ENCODE measurements around the gene NAA30.

The NAA30 gene

DNA sequence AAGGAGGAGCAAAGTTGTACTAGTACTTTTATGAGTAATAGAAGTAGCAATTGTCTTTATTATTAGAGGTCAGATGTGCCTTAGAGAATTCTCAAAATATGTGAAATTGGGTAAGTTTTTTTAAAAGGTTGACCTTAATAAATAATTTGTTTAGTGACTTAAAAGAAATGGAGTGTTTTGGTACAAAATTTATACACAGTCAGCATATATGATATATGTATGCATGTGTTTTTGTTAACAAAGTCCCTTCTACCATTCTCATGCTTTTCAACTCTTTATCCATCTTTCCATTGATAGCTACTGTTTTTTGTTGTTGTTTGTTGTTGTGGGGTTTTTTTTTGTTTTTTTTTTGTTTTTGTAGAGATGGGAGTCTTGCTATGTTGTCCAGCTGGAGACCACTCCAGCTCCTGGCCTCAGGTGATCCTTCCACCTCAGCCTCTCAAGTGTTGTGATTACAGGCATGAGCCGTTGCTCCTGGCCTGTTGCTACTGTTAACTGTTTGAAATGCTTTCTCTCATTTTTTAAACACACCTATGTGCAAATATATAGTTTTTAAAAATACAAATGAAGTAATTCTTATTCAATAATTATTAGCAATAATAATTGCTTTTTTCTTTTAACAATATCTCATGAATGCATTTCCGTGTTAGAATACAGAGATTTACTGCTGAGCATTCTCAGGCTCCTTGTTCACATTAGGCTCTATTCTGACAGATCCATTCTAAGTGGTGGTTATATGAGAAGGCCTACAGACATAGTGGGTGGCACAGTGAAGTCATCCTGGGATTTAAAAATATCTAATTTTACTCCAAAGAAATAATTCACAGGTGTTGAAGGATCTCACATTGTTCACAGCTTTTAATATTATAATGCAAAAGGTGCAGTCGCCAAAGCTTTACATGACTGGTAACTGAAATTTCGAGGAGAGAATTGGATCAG lies 10.4 kb downstream of the NAA30 start:
- DNase-seq (ENCODE audit: low spot score): no peak

GRCh38 chr14:57401501-57401900 lies 11.1 kb downstream of the NAA30 start:
- DNase-seq (ENCODE audit: low spot score): no peak

GRCh38 chr14:57402173-57402852 lies 11.9 kb downstream of the NAA30 start:
- DNase-seq (ENCODE audit: low spot score): no peak

DNA sequence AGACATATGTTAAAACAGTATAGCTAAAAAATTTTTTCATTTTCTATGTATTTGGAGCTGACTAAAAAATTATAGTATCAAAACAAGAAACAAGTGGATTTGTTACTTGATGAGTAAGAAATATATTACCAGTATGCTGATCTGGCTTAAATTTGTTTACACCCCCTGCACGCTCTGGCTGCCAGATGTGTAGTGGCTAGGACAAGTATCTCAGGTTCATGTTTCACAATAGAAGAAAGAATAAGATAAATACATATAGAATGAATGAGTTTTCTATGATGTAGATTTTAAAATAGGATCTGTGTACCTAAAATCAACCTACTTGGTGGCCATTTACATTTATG lies 13.1 kb downstream of the NAA30 start:
- no peak for DNase-seq (ENCODE audit: low spot score)

DNA sequence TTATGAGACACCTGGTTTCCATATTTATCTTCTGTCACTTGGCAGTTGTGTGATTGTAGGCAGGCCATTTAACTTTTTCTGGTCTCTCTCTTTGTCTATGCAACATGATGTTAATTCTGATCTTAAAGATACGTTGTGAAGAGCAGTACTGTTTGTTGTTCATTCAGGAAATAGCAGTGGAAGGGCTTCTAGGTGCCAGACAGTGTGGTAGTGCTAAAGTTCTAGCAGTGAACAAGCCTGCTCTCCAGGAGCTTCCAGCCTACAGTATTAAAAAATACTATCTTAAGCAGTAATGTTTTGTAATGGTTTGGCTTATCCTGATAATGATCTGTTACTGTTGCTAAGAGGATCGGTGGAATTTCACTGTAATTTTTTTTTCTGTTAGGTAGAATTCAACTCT lies 15.2 kb downstream of the NAA30 start:
- no peak for DNase-seq (ENCODE audit: low spot score)

DNA sequence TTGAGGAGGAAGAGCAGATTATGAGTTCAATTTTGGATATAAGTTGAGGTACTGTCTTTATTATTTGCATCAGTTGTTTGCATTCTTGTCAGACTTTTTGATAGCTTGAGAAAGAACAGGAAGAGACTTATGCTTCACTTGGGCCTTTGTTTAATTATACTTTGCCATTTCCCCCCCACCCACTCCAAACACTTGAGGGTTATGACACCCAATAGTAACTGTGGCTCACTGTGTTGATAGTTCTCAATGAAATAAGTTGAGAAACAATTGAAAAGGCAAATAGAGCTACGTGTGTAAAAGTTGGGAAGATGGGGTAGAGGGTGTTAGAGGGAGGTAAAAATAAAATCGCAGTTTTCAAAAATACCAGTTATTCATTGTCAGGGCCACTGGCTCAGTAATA lies 17.7 kb downstream of the NAA30 start:
- DNase-seq (ENCODE audit: low spot score): no peak

DNA sequence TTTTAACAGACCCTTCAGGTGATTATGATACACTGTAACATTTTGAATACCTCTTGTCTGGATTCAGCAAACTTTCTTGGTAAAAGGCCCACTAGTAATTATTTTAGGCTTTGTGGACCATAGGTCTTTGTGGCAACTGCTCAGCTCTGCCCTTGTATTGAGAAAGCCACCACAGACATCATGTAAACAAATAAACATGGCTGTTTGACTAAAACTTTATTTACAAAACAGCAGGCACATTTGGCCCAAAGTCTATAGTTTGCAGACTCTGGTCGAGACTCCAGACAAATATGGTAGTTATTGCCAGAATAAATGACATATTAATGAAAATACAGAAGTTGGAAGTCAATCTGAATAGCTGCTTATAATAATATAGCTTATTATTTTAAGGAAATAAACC lies 18.2 kb downstream of the NAA30 start:
- no peak for DNase-seq (ENCODE audit: low spot score)

- DNase-seq (ENCODE audit: low spot score): no peak
These were observed 22.0 kb downstream of the NAA30 start for GRCh38 chr14:57412341-57412740.

GRCh38 chr14:57413849-57414248 lies 23.5 kb downstream of the NAA30 start:
- DNase-seq (ENCODE audit: low spot score): no peak

DNA sequence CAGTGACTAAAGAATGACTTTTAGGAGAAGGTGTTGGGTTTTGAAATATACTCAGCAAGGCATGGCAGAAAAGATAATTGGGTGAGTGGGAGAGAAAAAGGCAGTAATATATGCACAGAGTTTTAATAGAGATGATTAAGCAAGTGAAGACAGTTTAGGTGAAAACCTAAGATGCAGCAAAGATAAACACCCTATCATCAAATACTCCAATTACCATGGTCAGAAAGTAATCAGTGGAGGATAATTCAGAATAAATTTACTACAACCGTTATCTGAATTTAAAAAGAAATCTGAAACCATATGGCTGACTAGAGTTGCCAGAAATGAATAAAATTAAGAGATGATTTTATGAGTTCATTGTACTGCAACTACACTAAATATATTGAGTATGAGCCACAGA lies 26.8 kb downstream of the NAA30 start:
- DNase-seq (ENCODE audit: low spot score): no peak

GRCh38 chr14:57418999-57419398 lies 28.6 kb downstream of the NAA30 start:
- DNase-seq (ENCODE audit: low spot score): no peak

DNA sequence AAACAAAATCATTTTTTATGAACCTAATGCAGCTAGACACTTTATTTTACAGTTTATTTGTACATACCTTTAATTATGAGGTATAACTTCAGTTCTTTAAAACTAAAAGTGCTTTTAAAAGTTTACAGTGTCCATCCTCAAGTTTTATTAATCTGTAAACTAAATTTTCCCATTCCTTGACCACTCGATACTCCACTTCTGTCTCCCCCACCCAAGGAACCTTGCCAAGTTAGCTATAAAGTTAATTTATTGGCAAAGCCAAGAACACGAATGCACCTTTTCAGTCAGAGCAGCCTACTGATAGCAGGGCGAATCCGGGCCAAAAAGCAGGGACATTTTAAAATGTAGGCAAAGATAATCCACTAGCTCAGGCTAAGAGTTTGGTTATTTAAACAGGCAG lies 29.6 kb downstream of the NAA30 start:
- no peak for DNase-seq (ENCODE audit: low spot score)

DNA sequence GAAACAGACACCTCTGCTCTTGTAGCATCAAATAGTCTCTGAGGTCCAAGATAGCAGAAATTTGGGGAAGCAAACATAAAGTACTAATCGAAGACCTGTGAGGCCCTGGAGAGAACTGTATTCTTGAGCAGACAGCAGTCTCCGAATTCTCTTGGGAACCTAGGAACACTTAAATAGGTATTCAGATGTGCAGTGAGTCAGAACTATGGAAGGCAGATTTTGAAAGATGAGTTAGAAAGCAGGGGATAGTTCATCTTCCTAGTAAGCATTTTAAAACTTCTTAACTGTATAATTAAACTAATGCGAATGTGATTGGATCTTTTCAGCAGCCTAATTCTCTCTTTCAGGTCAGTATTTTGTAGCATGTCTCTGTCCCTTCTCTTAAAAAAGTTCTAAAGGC lies 30.6 kb downstream of the NAA30 start:
- DNase-seq (ENCODE audit: low spot score): no peak

DNA sequence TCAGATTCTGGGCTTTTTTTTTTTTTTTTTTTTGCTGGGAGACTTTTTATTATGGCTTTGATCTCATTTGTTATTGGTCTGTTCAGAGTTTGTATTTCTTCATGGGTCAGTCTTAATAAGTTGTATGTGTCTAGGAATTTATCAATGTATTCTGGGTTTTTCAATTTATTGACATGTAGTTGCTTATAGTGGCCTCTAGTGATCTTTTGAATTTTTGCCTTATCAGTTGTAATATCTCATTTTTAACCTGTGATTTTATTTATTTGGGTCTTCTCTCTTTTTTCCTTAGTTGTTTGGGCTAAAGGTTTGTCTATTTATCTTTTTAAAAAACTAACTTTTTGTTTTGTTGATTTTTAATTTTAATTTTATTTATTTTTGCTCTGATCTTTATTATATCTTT lies 45.5 kb downstream of the NAA30 start:
- no peak for DNase-seq (ENCODE audit: low spot score)

DNA sequence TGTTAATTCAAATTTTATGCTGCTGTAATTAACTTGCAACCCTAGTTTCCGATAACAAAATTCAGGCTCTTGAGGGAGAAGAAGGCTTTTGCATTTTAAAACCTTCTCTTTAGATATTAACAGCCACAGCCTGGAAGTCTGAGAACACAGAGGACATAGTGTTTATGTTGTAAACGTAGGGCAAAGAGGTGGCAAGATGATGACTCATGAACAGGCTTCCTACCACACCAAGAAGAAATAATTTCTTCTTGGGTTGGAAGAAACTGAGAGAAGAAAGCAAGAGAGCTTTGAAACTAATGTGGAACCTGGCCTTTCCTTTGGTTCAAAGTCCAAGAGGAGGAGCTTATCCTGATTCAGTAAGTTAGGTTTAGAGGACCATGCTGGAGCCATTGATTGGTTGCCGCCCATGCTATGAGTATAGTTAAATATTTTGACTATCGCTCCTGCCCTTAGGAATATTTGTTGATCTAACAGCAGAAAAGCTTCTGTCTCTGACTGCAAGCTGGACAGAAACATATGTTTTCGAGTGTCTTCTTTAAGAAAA lies 71.5 kb downstream of the NAA30 start:
- DNase-seq (ENCODE audit: low spot score): no peak

GRCh38 chr14:57462551-57462950 lies 72.2 kb downstream of the NAA30 start:
- DNase-seq (ENCODE audit: low spot score): no peak

DNA sequence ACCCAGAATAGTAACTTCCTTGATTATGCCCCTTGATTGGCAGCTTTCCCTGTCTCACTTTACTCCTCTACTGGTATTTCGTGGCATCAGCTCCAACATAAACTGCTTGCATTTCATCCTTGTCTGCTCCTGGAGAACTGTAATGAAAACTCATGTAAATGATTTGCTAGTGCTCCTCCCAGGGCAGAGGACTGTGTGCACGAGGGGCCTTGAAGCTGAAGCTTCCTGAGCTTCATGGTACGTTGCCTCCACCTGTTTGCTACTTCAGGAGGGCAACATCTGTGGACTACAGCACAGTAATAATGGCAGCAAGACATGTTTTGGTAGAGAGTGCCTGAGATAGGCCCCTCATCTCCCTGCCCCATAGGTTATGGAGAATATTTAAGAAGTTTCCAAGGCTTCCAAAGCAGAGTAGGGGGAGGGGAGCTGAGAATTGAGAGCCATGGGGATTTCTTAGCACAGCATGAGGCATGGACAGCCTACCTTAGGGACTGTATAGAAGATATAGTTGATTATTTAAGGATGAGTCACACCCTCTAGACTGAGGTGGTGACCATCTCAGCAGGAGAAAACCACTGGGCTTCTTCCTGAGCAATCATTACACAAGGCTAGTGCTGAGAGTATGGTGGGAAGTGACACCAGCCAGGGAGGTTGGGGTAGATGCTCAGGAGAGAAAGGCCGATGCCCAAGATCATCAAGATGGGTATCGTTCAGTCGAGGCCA lies 73.8 kb downstream of the NAA30 start:
- DNase-seq (ENCODE audit: low spot score): no peak
